ENCODE data around the gene PCBP3. TPM values are rescaled to one million over a fixed set of nuclear protein-coding genes. Genes with fewer than 3 reads are reported as not detected.

Gene PCBP3
- total and polyA plus RNA-seq, 2 of the 8 experiments (the other 6 are each of a cell fraction or from before 2014, with no cell fraction given): 3.5 to 6.3 TPM

- Histone ChIP-seq H3K18ac (ENCODE audit: extremely low read depth, low read length) (no peak overlapping the region), H4K91ac (replicated peaks; ENCODE audit: insufficient read length, low read length) (no peak overlapping the region), H2BK15ac (ENCODE audit: low read length) (no peak overlapping the region), H4K5ac (ENCODE audit: insufficient read length, low read depth, low read length) (no peak overlapping the region), H2BK5ac (ENCODE audit: low read depth, low read length) (no peak overlapping the region), H2BK120ac (replicated peaks; ENCODE audit: low read depth, low read length) (no peak overlapping the region), H3K79me1 (ENCODE audit: low read depth, low read length) (no peaks in the 10 kb centered on the region; the same call in 1 of the 2 replicates), H4K20me1 (replicated peaks in 1 of 2; ENCODE audit: control insufficient read depth in 1 of 2, insufficient read depth in 2 of 2, low read length in 2 of 2) (peaks cover 0 to 2% of the 10 kb centered on the region in 2 experiments), H3K9me3 (ENCODE audit: insufficient read depth in 2 of 2, low read depth in 1 of 2, low read length in 1 of 2) (no peaks in the 10 kb centered on the region), H3K14ac (ENCODE audit: insufficient read length) (no peak overlapping the region), H3K4me3 (ENCODE audit: extremely low read depth in 1 of 4, insufficient read depth in 2 of 4, low read depth in 3 of 4, low read length in 4 of 4) (no peak overlapping the region), H3K23ac (ENCODE audit: insufficient read length) (no peak overlapping the region), H3K56ac (replicated peaks; ENCODE audit: insufficient read length, low read depth, low read length) (no peak overlapping the region), H2AFZ (ENCODE audit: low read length) (no peak overlapping the region), H2AK5ac (ENCODE audit: low read depth, low read length) (no peak overlapping the region), H3K79me2 (ENCODE audit: control insufficient read depth in 1 of 2, insufficient read depth in 2 of 2, low read length in 2 of 2) (no peaks in the 10 kb centered on the region), H3K4me2 (ENCODE audit: insufficient read depth in 1 of 2, low read depth in 2 of 2, low read length in 2 of 2) (no peak overlapping the region), H3K27ac (ENCODE audit: low read depth, low read length) (no peak overlapping the region), H2BK20ac (ENCODE audit: low read length) (no peak overlapping the region), H3K4me1 (replicated peaks in 1 of 4; ENCODE audit: control insufficient read depth in 3 of 4, insufficient read depth in 4 of 4, low read length in 3 of 4) (0 out of 7 replicates have a peak, but pooled peaks cover 0 to 2% (median 0%) of the 10 kb centered on the region in 4 experiments), H3K27me3 (replicated peaks in 1 of 4; ENCODE audit: control insufficient read depth in 3 of 4, extremely low read depth in 1 of 4, insufficient read depth in 3 of 4, low read length in 3 of 4) (no peaks in the 10 kb centered on the region; a peak in 1 of 7 replicates), H2BK12ac (ENCODE audit: low read depth, low read length) (no peak overlapping the region), H3K4ac (replicated peaks; ENCODE audit: insufficient read length, low read depth, low read length) (no peak overlapping the region), H3K9ac (replicated peaks in 1 of 4; ENCODE audit: extremely low read depth in 1 of 4, low read depth in 3 of 4, low read length in 3 of 4) (no peak overlapping the region), H4K8ac (ENCODE audit: extremely low read depth, insufficient read depth, low read length) (no peak overlapping the region), H3K36me3 (ENCODE audit: control insufficient read depth in 2 of 4, insufficient read depth in 4 of 4, low read length in 3 of 4) (no peaks in the 10 kb centered on the region), H3K23me2 (ENCODE audit: low read depth, low read length) (no peaks in the 10 kb centered on the region)
- no peak for FAIRE-seq
- CTCF ChIA-PET (ENCODE audit: partially characterized antibody): interaction anchor here (1.5 kb wide), 1 partner anchor 96 kb away, joined by 3 read pairs; no protein-coding TSS in a partner anchor
- TF ChIP-seq SIX5 (IDR thresholded peaks at IDR 0.05; ENCODE audit: low read depth, low read length): no peak
- TF ChIP-seq CREB1 (IDR thresholded peaks at IDR 0.05): no peak
- TF ChIP-seq GTF2F1 (IDR thresholded peaks at IDR 0.05; ENCODE audit: borderline replicate concordance, low read depth, low read length): no peak
- TF ChIP-seq TAF1 (IDR thresholded peaks at IDR 0.05; ENCODE audit: low read depth, low read length): no peak
- no peak for TF ChIP-seq BACH1 (IDR thresholded peaks at IDR 0.05; ENCODE audit: low read length)
- no peak for TF ChIP-seq SIN3A (conservative IDR thresholded peaks at IDR 0.05 in 1 of 2, IDR thresholded peaks at IDR 0.05 in 1 of 2; ENCODE audit: low read depth in 1 of 2, low read length in 2 of 2)
- no peak for TF ChIP-seq EP300 (IDR thresholded peaks at IDR 0.05; ENCODE audit: borderline replicate concordance in 1 of 2, low read depth in 2 of 2, low read length in 2 of 2)
- TF ChIP-seq BCL11A (IDR thresholded peaks at IDR 0.05; ENCODE audit: low read depth in 2 of 2, low read length in 2 of 2): no peak
- no peak for TF ChIP-seq RAD21 (IDR thresholded peaks at IDR 0.05 in 1 of 2, conservative IDR thresholded peaks at IDR 0.05 in 1 of 2; ENCODE audit: low read depth in 2 of 2, low read length in 2 of 2)
- TF ChIP-seq SAP30 (IDR thresholded peaks at IDR 0.05; ENCODE audit: insufficient read depth, insufficient replicate concordance, low read length): no peak
- TF ChIP-seq MAFK (IDR thresholded peaks at IDR 0.05; ENCODE audit: low read depth, low read length): no peak
- no peak for TF ChIP-seq CBX5 (IDR thresholded peaks at IDR 0.05; ENCODE audit: low read depth, low read length)
- no peak for TF ChIP-seq HDAC2 (IDR thresholded peaks at IDR 0.05; ENCODE audit: borderline replicate concordance in 1 of 2, low read depth in 2 of 2, low read length in 2 of 2)
- TF ChIP-seq POLR2AphosphoS5 (IDR thresholded peaks at IDR 0.05; ENCODE audit: low read depth, low read length): no peak
- DNase-seq (ENCODE audit: low read depth in 1 of 2, low spot score in 2 of 2): no peak
- WGBS, 2 experiments (ENCODE audit: extremely low coverage in 1 of 2, insufficient coverage in 1 of 2, insufficient read length in 1 of 2, insufficient replicate concordance in 2 of 2, low coverage in 1 of 2, low lambda C conversion rate in 2 of 2, missing lambda C conversion rate in 1 of 2): 88% methylated on average over 6 of the region's 6 CpGs; no CpG with 5 or more reads in 1 of the 2 experiments
- POLR2A ChIA-PET (ENCODE audit: partially characterized antibody): no interaction called here
Observed at GRCh38 chr21:45721671-45722070, 78.1 kb downstream of the PCBP3 start.
